A172 (cell line): ENCODE data around the gene LDB1. TPM values are rescaled to one million over a fixed set of nuclear protein-coding genes. Genes with fewer than 3 reads are reported as not detected.

Experiments
- DNase-seq: peaks from one replicate; pipeline ENCODE4 v3.0.0-alpha.2; 2015; ENCODE audit warnings: low spot score
- total RNA-seq: library from RNA; depleted of rRNA; stranded (reverse); fragments of >200 nt; shearing (Covaris generic); gene quantifications from 2 replicates; pipeline ENCODE4 v1.2.3, GENCODE V29; 2014; rRNA removed

The LDB1 gene
- 27.3 and 29.0 TPM in 2 replicates for total RNA-seq

GRCh38 chr10:102120142-102120990, at the start of gene LDB1:
TSS of gene LDB1 (minus strand) at chr10:102120368. CDS start at chr10:102120110, 258 bp downstream.
- peak; percentile 44 for DNase-seq

- no peak for DNase-seq
Observed at GRCh38 chr10:102167861-102168260, 47.7 kb upstream of the LDB1 start.

GRCh38 chr10:102163342-102163989, 43.3 kb upstream of the LDB1 start:
- no peak for DNase-seq

GRCh38 chr10:102159831-102160230, 39.7 kb upstream of the LDB1 start:
- DNase-seq: no peak

GRCh38 chr10:102159051-102159597, 39.0 kb upstream of the LDB1 start:
- DNase-seq: peak; percentile 30

GRCh38 chr10:102157224-102157623, 37.1 kb upstream of the LDB1 start:
- no peak for DNase-seq

- no peak for DNase-seq
Observed at GRCh38 chr10:102154466-102155116, 34.4 kb upstream of the LDB1 start.

GRCh38 chr10:102153093-102153620, 33.0 kb upstream of the LDB1 start:
- no peak for DNase-seq

- no peak for DNase-seq
Observed at GRCh38 chr10:102152545-102152890, 32.4 kb upstream of the LDB1 start.

GRCh38 chr10:102151774-102152544, 31.8 kb upstream of the LDB1 start, which contains the start of gene NOLC1:
TSS of gene NOLC1 (plus strand) at chr10:102152389. CDS start at chr10:102152411, 22 bp downstream.
- peak; percentile 99 for DNase-seq

GRCh38 chr10:102150970-102151773, 31.0 kb upstream of the LDB1 start:
- DNase-seq: peak; percentile 70

GRCh38 chr10:102148275-102148674, 28.1 kb upstream of the LDB1 start:
- no peak for DNase-seq

GRCh38 chr10:102147561-102147960, 27.4 kb upstream of the LDB1 start:
- DNase-seq: no peak

GRCh38 chr10:102146971-102147428, 26.8 kb upstream of the LDB1 start:
- DNase-seq: no peak

GRCh38 chr10:102141583-102142107, 21.5 kb upstream of the LDB1 start:
- no peak for DNase-seq

- no peak for DNase-seq
Observed at GRCh38 chr10:102140913-102141540, 20.9 kb upstream of the LDB1 start.

- no peak for DNase-seq
Observed at GRCh38 chr10:102140218-102140617, 20.1 kb upstream of the LDB1 start.

GRCh38 chr10:102139281-102140110, 19.3 kb upstream of the LDB1 start:
- no peak for DNase-seq
